Large intestine (tissue), 12 donors: ENCODE results near the gene EPHB4. TPM values are rescaled to one million over a fixed set of nuclear protein-coding genes. Genes with fewer than 3 reads are reported as not detected.

Experiments
- DNase-seq, 2 donors: peaks; one replicate each; pipeline versions ENCODE4 v3.0.0 to v3.0.0-alpha.2; 2013
- H3K27ac ChIP-seq: one replicate; pipeline ENCODE4 v1.5.1; 2013; ENCODE audit warnings: low read length
- H3K27me3 ChIP-seq: 2 replicates; pipeline ENCODE4 v1.6.1; 2013; ENCODE audit warnings: low read length; ENCODE audit not compliant: control insufficient read depth, insufficient read depth
- H3K36me3 ChIP-seq: 2 replicates; pipeline ENCODE4 v1.6.1; 2013; ENCODE audit warnings: low read length; ENCODE audit not compliant: control insufficient read depth, insufficient read depth
- H3K4me1 ChIP-seq: one replicate; pipeline ENCODE4 v1.6.1; 2013; ENCODE audit warnings: low read length; ENCODE audit not compliant: control insufficient read depth, insufficient read depth
- H3K4me3 ChIP-seq: one replicate; pipeline ENCODE4 v1.5.1; 2013; ENCODE audit warnings: low read length
- H3K9me3 ChIP-seq: one replicate; pipeline ENCODE4 v1.6.1; 2013; ENCODE audit warnings: mild to moderate bottlenecking, low read depth, low read length, moderate library complexity; ENCODE audit not compliant: control insufficient read depth
- WGBS: methylation state at CpG from one replicate; pipeline ENCODE4 v1.1.5; 2013; ENCODE audit warnings: low lambda C conversion rate; ENCODE audit not compliant: insufficient coverage; 5-methylcytosine and 5-hydroxymethylcytosine counted together
- long read RNA-seq, 11 donors: transcript quantifications; one replicate each; lab custom pipeline, GENCODE V29; 2026
- polyA plus RNA-seq: library from polyadenylated mRNA; unstranded; fragments of 120-200 nt; gene quantifications from one replicate; pipeline ENCODE4 v1.2.1, GENCODE V29; 2013

Gene EPHB4
- 30.4 TPM for polyA plus RNA-seq
- long read RNA-seq, donor 1, full-length matches to known transcripts = 2 of 28 reads
- long read RNA-seq, donor 1, partial matches to known transcripts = 26 of 28 reads
- long read RNA-seq, donor 1, other reads (novel, unspliced or antisense) = 0 of 28 reads
- long read RNA-seq, donor 2, full-length matches to known transcripts = 4 of 283 reads
- long read RNA-seq, donor 2, partial matches to known transcripts = 279 of 283 reads
- long read RNA-seq, donor 2, other reads (novel, unspliced or antisense) = 0 of 283 reads
- long read RNA-seq, donor 3, full-length matches to known transcripts = 13 of 295 reads
- long read RNA-seq, donor 3, partial matches to known transcripts = 272 of 295 reads
- long read RNA-seq, donor 3, other reads (novel, unspliced or antisense) = 10 of 295 reads
- long read RNA-seq, donor 4, partial matches to known transcripts = 0 of 7 reads
- long read RNA-seq, donor 4, other reads (novel, unspliced or antisense) = 7 of 7 reads
- long read RNA-seq, donor 5, full-length matches to known transcripts = 6 of 36 reads
- long read RNA-seq, donor 5, partial matches to known transcripts = 30 of 36 reads
- long read RNA-seq, donor 5, other reads (novel, unspliced or antisense) = 0 of 36 reads
- long read RNA-seq, donor 6, partial matches to known transcripts = 67 of 67 reads
- long read RNA-seq, donor 6, other reads (novel, unspliced or antisense) = 0 of 67 reads
- long read RNA-seq, donor 7, full-length matches to known transcripts = 2 of 31 reads
- long read RNA-seq, donor 7, partial matches to known transcripts = 20 of 31 reads
- long read RNA-seq, donor 7, other reads (novel, unspliced or antisense) = 9 of 31 reads
- long read RNA-seq, donor 8, full-length matches to known transcripts = 1 of 57 reads
- long read RNA-seq, donor 8, partial matches to known transcripts = 44 of 57 reads
- long read RNA-seq, donor 8, other reads (novel, unspliced or antisense) = 12 of 57 reads
- long read RNA-seq, donor 9, full-length matches to known transcripts = 3 of 48 reads
- long read RNA-seq, donor 9, partial matches to known transcripts = 38 of 48 reads
- long read RNA-seq, donor 9, other reads (novel, unspliced or antisense) = 7 of 48 reads
- long read RNA-seq, donor 10, full-length matches to known transcripts = 4 of 43 reads
- long read RNA-seq, donor 10, partial matches to known transcripts = 31 of 43 reads
- long read RNA-seq, donor 10, other reads (novel, unspliced or antisense) = 8 of 43 reads
- long read RNA-seq, donor 11, full-length matches to known transcripts = 2 of 53 reads
- long read RNA-seq, donor 11, partial matches to known transcripts = 38 of 53 reads
- long read RNA-seq, donor 11, other reads (novel, unspliced or antisense) = 13 of 53 reads

- H3K4me1 ChIP-seq = peaks cover 28% of the 10 kb centered on the region
- H3K36me3 ChIP-seq = peaks cover 21% of the 10 kb centered on the region
- H3K27me3 ChIP-seq = no peaks in the 10 kb centered on the region
- peaks cover 7% of the 10 kb centered on the region for H3K9me3 ChIP-seq
- peak within 1 kb of the TSS; percentile 77 for H3K27ac ChIP-seq
- whole genome bisulfite sequencing = no CpG with 5 or more reads among the region's 80 CpGs
- peak within 1 kb of the TSS; percentile 90 for H3K4me3 ChIP-seq
- peak; percentile 73 to 86 for DNase-seq
These were observed at the start of gene EPHB4 for GRCh38 chr7:100827330-100828226. Gene EPHB4 (minus strand): TSS chr7:100827523. CDS start chr7:100827030, 493 bp downstream.

- peaks cover 48% of the 10 kb centered on the region for H3K36me3 ChIP-seq
- no peaks in the 10 kb centered on the region for H3K27me3 ChIP-seq
- peaks cover 12% of the 10 kb centered on the region for H3K4me1 ChIP-seq
- WGBS = no CpG with 5 or more reads among the region's 39 CpGs
- H3K4me3 ChIP-seq = peak overlapping the region; percentile 85
- no peaks in the 10 kb centered on the region for H3K9me3 ChIP-seq
- peak overlapping the region; percentile 95 for H3K27ac ChIP-seq
- DNase-seq = peak in 1 of 2 donors; percentile 55
These were observed 48.0 kb upstream of the EPHB4 start for GRCh38 chr7:100875356-100875751.

GRCh38 chr7:100874577-100875355, 47.4 kb upstream of the EPHB4 start, which contains the start of gene SRRT:
Gene SRRT (plus strand): TSS chr7:100875103. CDS start chr7:100875591, 488 bp downstream.
- H3K27ac ChIP-seq = peak within 1 kb of the TSS; percentile 95
- peak within 1 kb of the TSS; percentile 85 for H3K4me3 ChIP-seq
- H3K9me3 ChIP-seq = no peaks in the 10 kb centered on the region
- H3K36me3 ChIP-seq = peaks cover 50% of the 10 kb centered on the region
- peak; percentile 98 for DNase-seq
- H3K27me3 ChIP-seq = no peaks in the 10 kb centered on the region
- H3K4me1 ChIP-seq = peaks cover 12% of the 10 kb centered on the region
- WGBS = no CpG with 5 or more reads among the region's 79 CpGs

- WGBS = no CpG with 5 or more reads among the region's 8 CpGs
- Histone ChIP-seq H3K9me3 (no peaks in the 10 kb centered on the region), H3K27me3 (no peaks in the 10 kb centered on the region), H3K27ac (peak overlapping the region; percentile 95), H3K4me1 (peaks cover 12% of the 10 kb centered on the region), H3K4me3 (peak overlapping the region; percentile 85), H3K36me3 (peaks cover 47% of the 10 kb centered on the region)
- no peak for DNase-seq
These were observed 46.9 kb upstream of the EPHB4 start for GRCh38 chr7:100874300-100874576.

GRCh38 chr7:100873599-100874299, 46.4 kb upstream of the EPHB4 start:
- Histone ChIP-seq H3K27ac (peak overlapping the region; percentile 95), H3K9me3 (no peaks in the 10 kb centered on the region), H3K27me3 (no peaks in the 10 kb centered on the region), H3K36me3 (peaks cover 42% of the 10 kb centered on the region), H3K4me1 (peaks cover 16% of the 10 kb centered on the region), H3K4me3 (peak overlapping the region; percentile 85)
- no peak for DNase-seq
- no CpG with 5 or more reads among the region's 10 CpGs for WGBS

- Histone ChIP-seq H3K27me3 (no peaks in the 10 kb centered on the region), H3K4me1 (peaks cover 17% of the 10 kb centered on the region), H3K4me3 (peak overlapping the region; percentile 75), H3K9me3 (no peaks in the 10 kb centered on the region), H3K36me3 (peaks cover 24% of the 10 kb centered on the region), H3K27ac (peak overlapping the region; percentile 80)
- WGBS = no CpG with 5 or more reads among the region's 27 CpGs
- DNase-seq = peak; percentile 53 to 80
These were observed 40.6 kb upstream of the EPHB4 start for GRCh38 chr7:100867776-100868485.

- Histone ChIP-seq H3K4me1 (peaks cover 17% of the 10 kb centered on the region), H3K36me3 (peaks cover 18% of the 10 kb centered on the region), H3K4me3 (peak within 1 kb of the TSS; percentile 75), H3K27me3 (no peaks in the 10 kb centered on the region), H3K27ac (peak within 1 kb of the TSS; percentile 80), H3K9me3 (no peaks in the 10 kb centered on the region)
- WGBS = no CpG with 5 or more reads among the region's 42 CpGs
- peak; percentile 87 for DNase-seq
These were observed 39.9 kb upstream of the EPHB4 start, which contains the start of gene TRIP6 for GRCh38 chr7:100867040-100867775. Gene TRIP6 (plus strand): TSS chr7:100867387. CDS start chr7:100867498, 111 bp downstream.

- Histone ChIP-seq H3K27ac (peak overlapping the region; percentile 80), H3K4me3 (peak overlapping the region; percentile 75), H3K27me3 (no peaks in the 10 kb centered on the region), H3K4me1 (peaks cover 17% of the 10 kb centered on the region), H3K36me3 (peaks cover 16% of the 10 kb centered on the region), H3K9me3 (no peaks in the 10 kb centered on the region)
- WGBS = no CpG with 5 or more reads among the region's 5 CpGs
- no peak for DNase-seq
These were observed 39.4 kb upstream of the EPHB4 start for GRCh38 chr7:100866729-100867039.
